HFFc6 (cell line): ENCODE results near the gene STRN4. TPM values are rescaled to one million over a fixed set of nuclear protein-coding genes. Genes with fewer than 3 reads are reported as not detected.

Experiments used
- DNase-seq: peaks from one replicate; pipeline ENCODE4 v3.0.0-alpha.2; 2018
- H3K27ac Mint-ChIP-seq: 2 replicates; pipeline ENCODE4 v1.8.0; 2020; ENCODE audit warnings: mild to moderate bottlenecking, mixed read lengths
- H3K27me3 Mint-ChIP-seq: 2 replicates; pipeline ENCODE4 v1.8.0; 2021; ENCODE audit warnings: mild to moderate bottlenecking, moderate library complexity, mixed read lengths; ENCODE audit not compliant: insufficient read depth
- H3K36me3 Mint-ChIP-seq: 2 replicates; pipeline ENCODE4 v1.8.0; 2021; ENCODE audit warnings: low read depth, mixed read lengths
- H3K4me1 Mint-ChIP-seq: 2 replicates; pipeline ENCODE4 v1.8.0; 2020; ENCODE audit warnings: low read depth, mixed read lengths
- H3K4me3 Mint-ChIP-seq: 2 replicates; pipeline ENCODE4 v1.8.0; 2020; ENCODE audit warnings: mild to moderate bottlenecking, moderate library complexity, mixed read lengths
- H3K9me3 Mint-ChIP-seq: 2 replicates; pipeline ENCODE4 v1.8.0; 2020; ENCODE audit warnings: mild to moderate bottlenecking, mixed read lengths
- long read RNA-seq: library from polyadenylated mRNA; unstranded; transcript quantifications from one replicate; pipeline ENCODE4 v2.0.0, GENCODE V29; 2019
- total RNA-seq, 6 experiments: library from RNA; stranded (reverse); fragmentation: NEBNext Ultra II Directional; extraction: Animal tissue kit (Norgen Biotek cat#: 25700); gene quantifications; 2 replicates in 1 of 6; 3 replicates in 5 of 6; pipeline ENCODE4 v1.2.3, GENCODE V29; 2021
- TF ChIP-seq, protein P1 (sequence below): fragments of 200-600 bp; sonication (generic); IDR thresholded peaks from 2 replicates; pipeline ENCODE4 v1.5.0; 2021; ENCODE audit warnings: antibody characterized with exemption, mild to moderate bottlenecking

Gene STRN4
- 10 to 100 TPM; 53.6 to 60.8 (median 58.3) TPM for total RNA-seq
- long read RNA-seq, partial matches to known transcripts: 1 of 2 reads
- long read RNA-seq, other reads (novel, unspliced or antisense): 0 of 2 reads

GRCh38 chr19:46746281-46747057 is at the start of gene STRN4:
TSS of gene STRN4 (minus strand) at chr19:46746450. CDS start at chr19:46746430, 20 bp downstream.
- Mint-ChIP-seq H3K4me1 (peaks cover 36% of the 10 kb centered on the region), H3K9me3 (no peaks in the 10 kb centered on the region), H3K4me3 (peak within 1 kb of the TSS; percentile 96), H3K27me3 (no peaks in the 10 kb centered on the region; the same call in 1 of the 2 replicates), H3K27ac (peak within 1 kb of the TSS; percentile 90), H3K36me3 (peaks cover 4% of the 10 kb centered on the region; the same call in 1 of the 2 replicates)
- TF ChIP-seq, protein P1, sequence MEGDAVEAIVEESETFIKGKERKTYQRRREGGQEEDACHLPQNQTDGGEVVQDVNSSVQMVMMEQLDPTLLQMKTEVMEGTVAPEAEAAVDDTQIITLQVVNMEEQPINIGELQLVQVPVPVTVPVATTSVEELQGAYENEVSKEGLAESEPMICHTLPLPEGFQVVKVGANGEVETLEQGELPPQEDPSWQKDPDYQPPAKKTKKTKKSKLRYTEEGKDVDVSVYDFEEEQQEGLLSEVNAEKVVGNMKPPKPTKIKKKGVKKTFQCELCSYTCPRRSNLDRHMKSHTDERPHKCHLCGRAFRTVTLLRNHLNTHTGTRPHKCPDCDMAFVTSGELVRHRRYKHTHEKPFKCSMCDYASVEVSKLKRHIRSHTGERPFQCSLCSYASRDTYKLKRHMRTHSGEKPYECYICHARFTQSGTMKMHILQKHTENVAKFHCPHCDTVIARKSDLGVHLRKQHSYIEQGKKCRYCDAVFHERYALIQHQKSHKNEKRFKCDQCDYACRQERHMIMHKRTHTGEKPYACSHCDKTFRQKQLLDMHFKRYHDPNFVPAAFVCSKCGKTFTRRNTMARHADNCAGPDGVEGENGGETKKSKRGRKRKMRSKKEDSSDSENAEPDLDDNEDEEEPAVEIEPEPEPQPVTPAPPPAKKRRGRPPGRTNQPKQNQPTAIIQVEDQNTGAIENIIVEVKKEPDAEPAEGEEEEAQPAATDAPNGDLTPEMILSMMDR: no peak
- DNase-seq: no peak

DNA sequence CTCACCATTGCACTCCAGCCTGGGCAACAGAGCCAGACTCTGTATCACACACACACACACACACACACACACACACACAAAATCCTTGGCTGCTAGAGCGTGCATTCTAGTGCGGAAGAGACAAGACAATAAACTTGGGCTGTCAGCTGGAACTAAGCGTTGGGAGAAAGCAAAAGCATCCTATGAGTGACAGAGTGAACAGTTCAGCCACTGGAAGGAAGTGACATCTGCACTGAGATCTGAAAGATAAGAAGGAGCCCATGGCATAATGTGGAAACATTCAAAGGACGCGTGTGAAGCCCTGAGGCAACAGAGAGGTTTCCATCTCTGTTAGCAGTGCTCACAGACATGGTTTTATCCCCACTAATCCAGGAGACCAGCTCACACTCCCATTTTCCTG is 45.7 kb upstream of the STRN4 start:
- Mint-ChIP-seq H3K27me3 (peaks cover 4% of the 10 kb centered on the region), H3K4me3 (peak overlapping the region; percentile 75), H3K4me1 (peaks cover 35% of the 10 kb centered on the region), H3K36me3 (peaks cover 3% of the 10 kb centered on the region), H3K9me3 (no peaks in the 10 kb centered on the region), H3K27ac (peak overlapping the region; percentile 82)
- peak; percentile 86 for DNase-seq
- TF ChIP-seq, protein P1: no peak

GRCh38 chr19:46789371-46789770 is 43.1 kb upstream of the STRN4 start:
- Mint-ChIP-seq H3K27ac (no peak overlapping the region), H3K27me3 (peaks cover 2% of the 10 kb centered on the region; the same call in 1 of the 2 replicates), H3K36me3 (peaks cover 27% of the 10 kb centered on the region), H3K4me1 (peaks cover 54% of the 10 kb centered on the region), H3K4me3 (no peak overlapping the region), H3K9me3 (no peaks in the 10 kb centered on the region)
- DNase-seq: no peak
- TF ChIP-seq, protein P1: no peak

DNA sequence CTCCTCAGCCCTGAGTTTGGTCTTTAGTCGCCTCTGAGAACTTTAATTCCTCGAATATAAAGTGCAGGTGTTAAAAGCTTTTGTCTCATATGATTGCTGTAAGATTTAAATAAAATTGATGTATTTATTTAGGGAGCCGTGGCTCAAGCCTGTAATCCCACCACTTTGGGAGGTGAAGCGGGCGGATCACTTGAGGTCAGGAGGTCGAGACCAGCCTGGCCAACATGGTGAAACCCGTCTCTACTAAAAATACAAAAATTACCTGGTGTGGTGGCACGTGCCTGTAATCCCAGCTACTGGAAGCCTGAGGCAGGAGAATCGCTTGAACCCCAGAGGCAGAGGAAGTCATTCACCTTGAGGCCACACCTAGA is 42.7 kb upstream of the STRN4 start:
- TF ChIP-seq, protein P1: no peak
- Mint-ChIP-seq H3K36me3 (peaks cover 31% of the 10 kb centered on the region), H3K4me3 (no peak overlapping the region), H3K27me3 (peaks cover 2% of the 10 kb centered on the region; the same call in 1 of the 2 replicates), H3K4me1 (peaks cover 57% of the 10 kb centered on the region), H3K9me3 (no peaks in the 10 kb centered on the region), H3K27ac (no peak overlapping the region)
- no peak for DNase-seq

DNA sequence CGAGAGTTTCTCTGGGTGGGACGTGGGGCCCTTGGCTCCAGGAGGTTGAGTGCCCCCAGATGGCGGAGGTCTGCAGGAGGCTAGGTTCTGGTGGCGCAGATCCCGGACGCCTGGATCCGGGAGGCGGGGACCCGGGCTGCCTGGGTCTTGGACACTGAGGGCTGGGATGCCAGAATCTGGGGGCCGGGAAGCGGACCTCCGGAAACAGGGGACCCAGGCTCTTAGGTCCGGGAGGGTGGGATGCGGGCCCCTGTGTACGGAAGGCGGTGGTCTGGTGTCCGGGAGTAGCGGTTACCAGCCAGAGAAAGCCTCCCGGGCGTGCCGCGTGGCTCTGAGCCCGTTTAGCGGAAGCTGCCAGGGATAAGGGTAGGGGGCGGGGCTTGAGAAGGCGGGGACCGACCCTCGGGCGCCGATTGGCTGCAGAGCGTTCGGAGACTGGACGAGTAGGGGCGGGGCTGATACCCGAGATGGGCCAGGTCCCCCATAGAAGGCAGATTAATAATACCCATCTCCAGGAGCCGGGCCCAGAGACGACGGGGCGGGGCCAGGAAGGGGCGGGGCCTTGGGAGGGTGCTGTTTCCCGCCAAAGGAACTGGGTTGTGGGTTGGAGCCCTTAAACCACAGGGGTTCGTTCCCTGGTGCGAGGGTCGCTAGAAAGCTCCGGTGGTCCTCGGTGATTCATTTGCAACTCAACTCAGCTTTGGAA is 42.2 kb upstream of the STRN4 start, which contains the start of gene SLC1A5:
SLC1A5 (minus strand) TSS at position 333 of the 706 bp plus-strand sequence. CDS start 629 bp downstream, outside the sequence.
- no peaks in the 10 kb centered on the region for H3K9me3 Mint-ChIP-seq
- H3K36me3 Mint-ChIP-seq: peaks cover 35% of the 10 kb centered on the region
- H3K27ac Mint-ChIP-seq: peak within 1 kb of the TSS; percentile 97

More for the DNA sequence above, 42.2 kb upstream of the STRN4 start, which contains the start of gene SLC1A5:
- peaks cover 57% of the 10 kb centered on the region for H3K4me1 Mint-ChIP-seq
- peaks cover 2% of the 10 kb centered on the region; the same call in 1 of the 2 replicates for H3K27me3 Mint-ChIP-seq
- peak; percentile 96 for DNase-seq
- H3K4me3 Mint-ChIP-seq: peak within 1 kb of the TSS; percentile 97
- TF ChIP-seq, protein P1: no peak
